Body of pancreas (tissue), 4 donors: ENCODE results near the gene RNF112. TPM values are rescaled to one million over a fixed set of nuclear protein-coding genes. Genes with fewer than 3 reads are reported as not detected.

Experiments
- ATAC-seq: fragments of 150-250 bp; one replicate; pipeline ENCODE4 v1.9.1; 2016
- DNase-seq, 4 donors: peaks; one replicate each; pipeline ENCODE4 v3.0.0-alpha.2; 2019
- H3K27ac ChIP-seq, 4 donors: fragments of 200-600 bp; sonication (generic); 1 replicate in 3 of 4; 2 replicates in 1 of 4; pipeline versions ENCODE4 v1.5.1 to v1.6.1; 2016 to 2019; ENCODE audit warnings: mild to moderate bottlenecking in 1 of 4, mixed read lengths in 1 of 4, moderate library complexity in 1 of 4
- H3K27me3 ChIP-seq, 2 donors: fragments of 200-600 bp; sonication (generic); one replicate each; pipeline ENCODE4 v1.6.0; 2016; ENCODE audit warnings: mild to moderate bottlenecking in 1 of 2
- H3K36me3 ChIP-seq, 2 donors: fragments of 200-600 bp; sonication (generic); replicated peaks in 1 of 2; 2 replicates each; pipeline ENCODE4 v1.5.1; 2016; ENCODE audit warnings: low read depth in 2 of 2; ENCODE audit not compliant: insufficient read depth in 1 of 2
- H3K4me1 ChIP-seq: fragments of 200-600 bp; sonication (generic); one replicate; pipeline ENCODE4 v1.6.0; 2016
- H3K4me3 ChIP-seq, 2 donors: fragments of 200-600 bp; sonication (generic); 1 replicate in 1 of 2; 2 replicates in 1 of 2; pipeline ENCODE4 v1.5.1; 2016 to 2019
- H3K9me3 ChIP-seq, 3 donors: fragments of 200-600 bp; sonication (generic); 1 replicate in 2 of 3; 2 replicates in 1 of 3; pipeline ENCODE4 v1.5.1; 2016
- POLR2A ChIP-seq, 3 donors: fragments of 450-650 bp; IDR thresholded peaks; one replicate each; pipeline ENCODE4 v1.6.1; 2016; ENCODE audit warnings: antibody characterized with exemption in 3 of 3, mild to moderate bottlenecking in 2 of 3
- WGBS, 2 donors: methylation state at CpG; one replicate each; pipeline ENCODE4 v1.1.5; 2017; 5-methylcytosine and 5-hydroxymethylcytosine counted together
- intact Hi-C: fragments of 100-400 bp; cut with DNase I; formaldehyde crosslinking; loops from one replicate; pipeline ENCODE4 v1.15.1; 2023
- total RNA-seq, 2 donors: library from RNA; depleted of rRNA; stranded (reverse); fragments of >200 nt; gene quantifications; one replicate each; pipeline ENCODE4 v1.1.0, GENCODE V29; 2016
- TF ChIP-seq, protein P1 (sequence below), 7 experiments: fragments of 450-650 bp in 4 of 7; fragments of 200-600 bp in 3 of 7; sonication (generic) in 3 of 7; IDR thresholded peaks; one replicate each; pipeline ENCODE4 v1.5.1; 2016 to 2019; ENCODE audit warnings: antibody characterized with exemption in 7 of 7

Gene RNF112
- total RNA-seq, 2 donors from 2014 or later, result 0.52 to 5.9 TPM

- Histone ChIP-seq H3K4me1 (no peaks in the 10 kb centered on the region), H3K27ac (peak overlapping the region in 2 of 4 donors; percentile 16 to 39), H3K4me3 (no peak overlapping the region), H3K36me3 (peaks cover 0 to 13% of the 10 kb centered on the region in 2 donors), H3K9me3 (no peaks in the 10 kb centered on the region), H3K27me3 (no peaks in the 10 kb centered on the region)
- ATAC-seq, result peak; percentile 16
- WGBS, 2 donors, result 73 to 93% methylated on average over 14 to 16 of the region's 16 CpGs
- TF ChIP-seq, protein P1, sequence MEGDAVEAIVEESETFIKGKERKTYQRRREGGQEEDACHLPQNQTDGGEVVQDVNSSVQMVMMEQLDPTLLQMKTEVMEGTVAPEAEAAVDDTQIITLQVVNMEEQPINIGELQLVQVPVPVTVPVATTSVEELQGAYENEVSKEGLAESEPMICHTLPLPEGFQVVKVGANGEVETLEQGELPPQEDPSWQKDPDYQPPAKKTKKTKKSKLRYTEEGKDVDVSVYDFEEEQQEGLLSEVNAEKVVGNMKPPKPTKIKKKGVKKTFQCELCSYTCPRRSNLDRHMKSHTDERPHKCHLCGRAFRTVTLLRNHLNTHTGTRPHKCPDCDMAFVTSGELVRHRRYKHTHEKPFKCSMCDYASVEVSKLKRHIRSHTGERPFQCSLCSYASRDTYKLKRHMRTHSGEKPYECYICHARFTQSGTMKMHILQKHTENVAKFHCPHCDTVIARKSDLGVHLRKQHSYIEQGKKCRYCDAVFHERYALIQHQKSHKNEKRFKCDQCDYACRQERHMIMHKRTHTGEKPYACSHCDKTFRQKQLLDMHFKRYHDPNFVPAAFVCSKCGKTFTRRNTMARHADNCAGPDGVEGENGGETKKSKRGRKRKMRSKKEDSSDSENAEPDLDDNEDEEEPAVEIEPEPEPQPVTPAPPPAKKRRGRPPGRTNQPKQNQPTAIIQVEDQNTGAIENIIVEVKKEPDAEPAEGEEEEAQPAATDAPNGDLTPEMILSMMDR (IDR thresholded peaks at IDR 0.05), result no peak
- TF ChIP-seq POLR2A (IDR thresholded peaks at IDR 0.05), result no peak
- DNase-seq, result peak in 3 of 4 donors; percentile 47 to 51 (median 51)
- intact Hi-C loops, result no loop called here
Observed at GRCh38 chr17:19384723-19385391, 26.2 kb upstream of the RNF112 start.

- Histone ChIP-seq H3K4me1 (no peaks in the 10 kb centered on the region), H3K27ac (peak overlapping the region in 2 of 4 donors; percentile 16 to 39), H3K36me3 (peaks cover 0 to 13% of the 10 kb centered on the region in 2 donors), H3K9me3 (no peaks in the 10 kb centered on the region), H3K4me3 (no peak overlapping the region), H3K27me3 (no peaks in the 10 kb centered on the region)
- intact Hi-C loops, result no loop called here
- TF ChIP-seq, protein P1 (IDR thresholded peaks at IDR 0.05), result no peak
- TF ChIP-seq POLR2A (IDR thresholded peaks at IDR 0.05), result no peak
- no peak for ATAC-seq
- WGBS, 2 donors, result 89 to 94% methylated on average over 9 of the region's 9 CpGs
- DNase-seq, result peak in 1 of 4 donors; percentile 5
Observed at GRCh38 chr17:19385521-19385983, 25.5 kb upstream of the RNF112 start.

GRCh38 chr17:19386051-19386929 lies 24.7 kb upstream of the RNF112 start:
- no peaks in the 10 kb centered on the region for H3K4me1 ChIP-seq
- H3K4me3 ChIP-seq, result no peak overlapping the region
- no peaks in the 10 kb centered on the region for H3K27me3 ChIP-seq
- ATAC-seq, result peak; percentile 33
- H3K36me3 ChIP-seq, result peaks cover 0 to 8% of the 10 kb centered on the region in 2 donors
- H3K27ac ChIP-seq, result peak overlapping the region in 2 of 4 donors; percentile 13 to 44
- WGBS, 2 donors, result 51 to 67% methylated on average over 17 to 20 of the region's 20 CpGs
- DNase-seq, result peak in 3 of 4 donors; percentile 35 to 68 (median 39)
- TF ChIP-seq POLR2A (IDR thresholded peaks at IDR 0.05), result no peak
- TF ChIP-seq, protein P1 (IDR thresholded peaks at IDR 0.05), result no peak
- no peaks in the 10 kb centered on the region for H3K9me3 ChIP-seq
- intact Hi-C loops, result no loop called here

- no peaks in the 10 kb centered on the region for H3K4me1 ChIP-seq
- H3K36me3 ChIP-seq, result peaks cover 0 to 8% of the 10 kb centered on the region in 2 donors
- intact Hi-C loops, result no loop called here
- H3K4me3 ChIP-seq, result no peak within 1 kb of the TSS
- WGBS, 2 donors, result 18 to 36% methylated on average over 16 to 21 of the region's 22 CpGs
- no peaks in the 10 kb centered on the region for H3K9me3 ChIP-seq
- no peaks in the 10 kb centered on the region for H3K27me3 ChIP-seq
- TF ChIP-seq POLR2A (IDR thresholded peaks at IDR 0.05), result no peak
- TF ChIP-seq, protein P1 (IDR thresholded peaks at IDR 0.05), result no peak
- ATAC-seq (peak; percentile 41), DNase-seq (peak in 3 of 4 donors; percentile 35 to 55 (median 54))
- H3K27ac ChIP-seq, result peak within 1 kb of the TSS in 3 of 4 donors; percentile 34 to 54 (median 54)
Observed at GRCh38 chr17:19386974-19387920, 23.8 kb upstream of the RNF112 start, which contains the start of gene MFAP4. Gene MFAP4, minus strand, starts transcription at chr17:19387190. Its CDS starts 35 bp downstream, at chr17:19387155.
